ENCODE results near the gene CYP26A1. TPM values are rescaled to one million over a fixed set of nuclear protein-coding genes. Genes with fewer than 3 reads are reported as not detected.

CYP26A1 gene
- total RNA-seq, 1 experiment from 2014 or later = 1.7 TPM

GRCh38 chr10:93126483-93127052 lies 52.9 kb downstream of the CYP26A1 start:
- H3K27me3 ChIP-seq (replicated peaks) = no peaks in the 10 kb centered on the region
- no peaks in the 10 kb centered on the region for H3K4me1 ChIP-seq (replicated peaks)

More at GRCh38 chr10:93126483-93127052, 52.9 kb downstream of the CYP26A1 start:
- Histone ChIP-seq H3K27ac (no peak overlapping the region), H3K36me3 (no peaks in the 10 kb centered on the region), H3K9me3 (replicated peaks) (peaks cover 12% of the 10 kb centered on the region), H3K4me3 (no peak overlapping the region)
- no peak for DNase-seq (ENCODE audit: low read depth in 1 of 2, low spot score in 2 of 2)

Other genes starting within 250 kb of the CYP26A1 start
- 10.5 and 18.6 TPM in 2 replicates for gene EXOC6, start 225.4 kb upstream of the CYP26A1 start, total RNA-seq (2014; rRNA removed; shearing (Covaris generic))
- not detected in 2 replicates for gene CYP26C1, start 13.1 kb upstream of the CYP26A1 start, total RNA-seq (2014; rRNA removed; shearing (Covaris generic))

Data from SJSA1 (cell line).